ENCODE measurements around the gene ABHD15. TPM values are rescaled to one million over a fixed set of nuclear protein-coding genes. Genes with fewer than 3 reads are reported as not detected.

The ABHD15 gene, protein sequence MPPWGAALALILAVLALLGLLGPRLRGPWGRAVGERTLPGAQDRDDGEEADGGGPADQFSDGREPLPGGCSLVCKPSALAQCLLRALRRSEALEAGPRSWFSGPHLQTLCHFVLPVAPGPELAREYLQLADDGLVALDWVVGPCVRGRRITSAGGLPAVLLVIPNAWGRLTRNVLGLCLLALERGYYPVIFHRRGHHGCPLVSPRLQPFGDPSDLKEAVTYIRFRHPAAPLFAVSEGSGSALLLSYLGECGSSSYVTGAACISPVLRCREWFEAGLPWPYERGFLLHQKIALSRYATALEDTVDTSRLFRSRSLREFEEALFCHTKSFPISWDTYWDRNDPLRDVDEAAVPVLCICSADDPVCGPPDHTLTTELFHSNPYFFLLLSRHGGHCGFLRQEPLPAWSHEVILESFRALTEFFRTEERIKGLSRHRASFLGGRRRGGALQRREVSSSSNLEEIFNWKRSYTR
- 7.9 and 8.5 TPM in 2 replicates for total RNA-seq
- 7.7 TPM for polyA plus RNA-seq (2012)

DNA sequence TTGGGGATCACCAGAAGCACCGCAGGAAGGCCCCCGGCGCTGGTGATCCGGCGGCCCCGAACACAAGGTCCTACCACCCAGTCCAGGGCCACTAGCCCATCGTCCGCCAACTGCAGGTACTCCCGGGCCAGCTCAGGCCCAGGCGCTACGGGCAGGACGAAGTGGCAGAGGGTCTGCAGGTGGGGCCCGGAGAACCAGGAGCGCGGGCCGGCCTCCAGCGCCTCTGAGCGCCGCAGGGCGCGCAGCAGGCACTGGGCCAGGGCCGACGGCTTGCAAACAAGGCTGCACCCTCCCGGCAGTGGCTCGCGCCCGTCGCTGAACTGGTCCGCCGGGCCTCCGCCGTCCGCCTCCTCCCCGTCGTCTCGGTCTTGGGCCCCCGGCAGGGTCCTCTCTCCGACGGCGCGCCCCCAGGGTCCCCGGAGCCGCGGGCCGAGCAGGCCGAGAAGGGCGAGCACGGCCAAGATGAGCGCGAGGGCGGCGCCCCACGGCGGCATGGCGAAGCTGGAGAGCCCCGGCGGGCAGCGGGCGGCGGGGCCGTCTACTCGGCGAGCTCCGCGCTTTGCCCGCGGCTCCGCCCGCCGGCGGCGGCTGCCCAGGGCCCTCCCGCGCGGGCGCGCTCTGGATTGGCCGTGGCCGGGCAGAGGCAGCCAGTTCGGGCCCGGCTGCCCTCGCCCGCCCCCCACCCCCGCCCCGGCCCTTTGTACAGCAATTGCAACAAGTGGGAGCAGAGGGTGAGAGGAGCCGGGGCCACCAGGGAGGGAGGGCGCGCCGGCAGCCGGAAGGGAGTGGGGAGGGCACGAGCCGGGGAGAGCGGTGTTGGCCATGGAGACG, at the start of gene ABHD15:
Gene ABHD15, minus strand, starts transcription at position 565 of the 831 bp plus-strand sequence. Its CDS starts 71 bp downstream, at position 494.
- DNase-seq (ENCODE audit: low read depth): peak; percentile 68

DNA sequence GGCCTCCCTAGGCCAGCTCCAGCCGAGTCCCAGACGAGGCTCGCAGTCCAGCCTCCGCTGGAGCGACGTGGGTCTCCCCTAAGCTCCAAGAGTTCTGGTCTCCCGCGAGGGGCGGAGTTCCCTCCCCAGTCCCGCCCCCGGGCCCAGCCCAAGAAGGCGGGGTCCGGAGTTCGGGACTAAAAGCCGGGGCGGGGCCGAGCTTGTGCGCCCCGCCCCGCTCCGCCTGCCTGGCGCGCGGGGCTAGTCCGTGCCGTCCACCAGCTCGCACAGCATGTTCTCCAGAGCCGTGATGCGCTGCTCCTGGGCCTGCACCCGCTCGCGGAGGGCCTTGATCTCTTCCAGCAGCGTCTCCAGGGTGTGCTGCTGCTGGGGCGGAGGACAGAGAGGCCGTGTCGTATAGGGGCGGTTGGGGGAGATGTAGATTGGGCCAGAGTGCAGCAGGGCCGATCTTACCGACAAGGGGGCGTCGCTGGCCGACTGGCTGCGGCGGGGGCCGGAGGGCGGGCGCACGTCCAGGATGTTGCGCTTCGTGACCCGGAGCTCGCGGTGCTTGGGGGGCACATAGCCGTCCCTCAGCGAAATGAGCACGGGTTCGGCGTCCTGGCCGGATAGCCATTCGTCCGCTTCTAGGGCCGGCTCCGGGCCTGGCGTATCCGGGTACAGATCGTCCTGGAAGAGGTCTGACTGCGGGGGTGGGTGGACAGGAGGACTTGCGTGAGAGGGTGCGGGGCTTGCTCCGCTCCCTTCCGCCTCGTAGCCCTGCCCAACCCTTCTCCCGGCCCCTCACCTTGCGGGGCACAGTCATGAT, 48.9 kb upstream of the ABHD15 start:
- DNase-seq (ENCODE audit: low read depth): no peak

DNA sequence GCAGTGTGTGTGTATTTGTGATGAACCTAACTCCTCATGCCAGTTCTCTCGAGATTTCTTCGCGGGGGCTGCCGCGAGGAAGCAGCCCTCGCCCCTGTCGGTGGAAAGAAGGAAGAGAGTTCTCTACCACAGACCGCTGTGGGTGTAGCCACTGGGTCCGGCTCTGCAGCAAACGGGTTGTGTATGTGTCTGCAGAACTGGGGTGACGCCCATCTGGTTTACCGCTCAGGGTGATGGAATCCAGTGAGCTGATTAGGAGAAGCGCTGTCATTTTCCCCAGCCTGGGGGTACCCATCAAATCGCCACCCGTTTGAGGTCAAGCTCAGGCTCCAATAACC, 48.2 kb upstream of the ABHD15 start:
- DNase-seq (ENCODE audit: low read depth): no peak

DNA sequence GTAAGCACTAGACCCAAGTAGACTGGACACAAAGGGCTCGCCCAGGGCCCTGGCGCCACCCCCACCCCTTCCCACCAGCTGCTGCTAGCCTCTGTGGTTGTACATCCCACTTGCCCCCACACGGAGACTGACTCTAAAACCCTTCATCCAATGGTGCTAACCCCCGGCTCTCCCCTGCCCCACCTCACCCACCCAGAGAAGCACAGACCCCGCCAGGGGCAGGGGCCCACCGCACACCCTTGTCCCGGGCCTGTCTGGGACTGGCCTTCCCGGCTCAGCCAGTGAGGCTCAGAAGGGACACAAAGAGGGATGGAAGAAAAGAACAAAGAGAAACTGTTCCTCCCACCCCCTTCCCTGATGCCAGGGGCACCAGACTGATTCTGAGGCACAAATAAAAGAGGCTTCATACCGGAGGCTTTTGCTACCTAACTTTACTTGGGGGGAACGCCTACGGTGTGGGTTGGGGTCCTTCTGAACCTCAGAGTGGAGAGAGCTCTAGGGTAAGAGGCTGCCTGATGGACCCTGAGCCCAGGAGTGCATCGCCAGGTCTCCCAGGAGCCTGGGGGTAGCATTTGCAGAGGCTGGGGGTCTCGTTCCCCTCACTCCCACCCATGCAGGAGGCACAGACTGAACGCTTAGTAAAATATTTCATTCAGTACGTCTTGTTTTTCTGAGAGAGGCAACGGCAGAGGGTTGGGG, 47.7 kb upstream of the ABHD15 start:
- DNase-seq (ENCODE audit: low read depth): no peak

DNA sequence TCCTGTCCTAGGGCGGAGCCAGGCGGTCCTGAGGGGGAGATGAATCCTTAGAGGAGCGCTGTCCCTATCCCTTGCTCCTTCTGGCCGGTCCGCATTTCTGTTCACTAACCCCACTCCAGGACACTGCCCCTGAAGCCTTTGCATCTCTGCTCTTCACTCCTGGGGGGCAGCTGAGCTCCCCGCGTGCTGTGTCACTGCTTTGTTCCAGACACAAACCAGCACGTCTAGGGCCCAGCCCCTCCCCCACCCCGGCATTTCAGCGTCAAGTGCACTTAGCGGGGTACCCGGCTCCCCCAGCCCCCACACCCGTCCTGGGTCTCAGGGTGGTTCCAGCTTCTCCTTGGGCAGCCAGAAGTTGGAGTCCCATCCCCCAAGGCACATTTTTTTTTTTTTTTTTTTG, 47.0 kb upstream of the ABHD15 start:
- DNase-seq (ENCODE audit: low read depth): no peak

DNA sequence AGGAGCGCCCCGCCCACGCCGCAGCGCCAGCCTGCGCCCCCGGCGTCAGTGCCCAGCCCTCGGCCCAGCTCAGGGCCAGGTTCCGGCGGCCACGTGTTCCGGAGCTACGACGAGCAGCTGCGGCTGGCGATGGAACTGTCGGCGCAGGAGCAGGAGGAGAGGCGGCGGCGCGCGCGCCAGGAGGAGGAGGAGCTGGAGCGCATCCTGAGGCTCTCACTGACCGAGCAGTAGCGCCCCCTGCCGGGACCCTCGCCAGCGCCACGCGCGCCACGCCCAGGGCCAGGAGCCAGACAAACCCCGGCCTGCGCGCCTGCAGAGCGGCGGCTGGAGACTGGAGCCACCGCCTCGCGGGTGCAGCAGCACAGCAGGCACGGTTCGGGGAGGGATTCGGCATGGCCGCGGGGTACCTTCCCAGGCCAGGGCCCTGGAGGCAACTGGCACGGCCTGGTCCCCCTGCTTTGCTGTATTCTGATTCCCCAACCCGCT, 46.6 kb upstream of the ABHD15 start:
- DNase-seq (ENCODE audit: low read depth): no peak

DNA sequence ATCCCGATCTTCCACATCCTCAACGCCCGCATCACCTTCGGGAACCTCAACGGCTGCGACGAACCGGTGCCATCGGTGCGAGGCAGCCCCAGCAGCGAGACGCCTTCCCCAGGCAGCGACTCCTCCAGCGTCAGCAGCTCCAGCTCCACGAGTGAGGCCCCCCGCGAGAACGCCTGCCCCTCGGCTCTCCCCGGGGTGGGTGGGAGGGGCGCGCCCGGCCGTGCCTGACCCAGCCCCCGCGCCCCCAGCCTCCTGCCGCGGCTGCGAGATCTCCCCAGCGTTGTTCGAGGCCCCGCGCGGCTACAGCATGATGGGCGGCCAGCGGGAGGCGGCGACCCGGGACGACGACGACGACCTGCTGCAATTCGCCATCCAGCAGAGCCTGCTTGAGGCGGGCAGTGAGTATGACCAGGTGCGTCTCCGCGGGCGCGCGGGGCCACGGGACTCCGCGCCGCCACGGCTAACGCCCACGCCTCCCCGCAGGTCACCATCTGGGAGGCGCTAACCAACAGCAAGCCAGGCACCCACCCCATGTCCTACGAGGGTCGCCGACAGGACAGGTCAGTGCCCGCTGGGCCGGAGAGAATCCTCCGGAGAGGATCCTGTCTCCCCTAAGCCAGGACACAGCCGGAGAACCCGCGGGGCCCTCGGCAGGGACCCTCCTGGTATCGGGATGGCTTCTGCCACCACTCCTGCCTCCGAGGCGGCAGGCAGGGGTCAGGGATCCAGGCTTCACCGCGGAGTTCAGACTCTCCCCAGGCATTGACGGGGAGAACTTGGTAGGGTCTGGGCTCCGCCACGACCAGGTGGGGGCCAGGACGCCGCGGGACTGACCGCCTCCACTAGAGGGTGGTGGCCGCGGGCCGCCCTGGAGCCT, 45.8 kb upstream of the ABHD15 start:
- no peak for DNase-seq (ENCODE audit: low read depth)

DNA sequence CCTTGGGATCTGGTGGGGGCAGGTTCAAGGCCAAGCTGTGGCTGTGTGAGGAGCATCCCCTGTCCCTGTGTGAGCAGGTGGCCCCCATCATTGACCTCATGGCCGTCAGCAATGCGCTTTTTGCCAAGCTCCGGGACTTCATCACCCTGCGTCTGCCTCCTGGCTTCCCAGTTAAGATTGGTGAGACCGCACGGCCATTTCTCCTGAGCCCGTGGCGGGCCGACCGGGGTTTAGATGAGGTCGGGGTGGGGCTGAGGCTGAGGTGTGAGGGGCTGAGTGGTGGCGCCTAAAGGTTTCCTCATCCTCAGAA, 45.2 kb upstream of the ABHD15 start:
- DNase-seq (ENCODE audit: low read depth): no peak

DNA sequence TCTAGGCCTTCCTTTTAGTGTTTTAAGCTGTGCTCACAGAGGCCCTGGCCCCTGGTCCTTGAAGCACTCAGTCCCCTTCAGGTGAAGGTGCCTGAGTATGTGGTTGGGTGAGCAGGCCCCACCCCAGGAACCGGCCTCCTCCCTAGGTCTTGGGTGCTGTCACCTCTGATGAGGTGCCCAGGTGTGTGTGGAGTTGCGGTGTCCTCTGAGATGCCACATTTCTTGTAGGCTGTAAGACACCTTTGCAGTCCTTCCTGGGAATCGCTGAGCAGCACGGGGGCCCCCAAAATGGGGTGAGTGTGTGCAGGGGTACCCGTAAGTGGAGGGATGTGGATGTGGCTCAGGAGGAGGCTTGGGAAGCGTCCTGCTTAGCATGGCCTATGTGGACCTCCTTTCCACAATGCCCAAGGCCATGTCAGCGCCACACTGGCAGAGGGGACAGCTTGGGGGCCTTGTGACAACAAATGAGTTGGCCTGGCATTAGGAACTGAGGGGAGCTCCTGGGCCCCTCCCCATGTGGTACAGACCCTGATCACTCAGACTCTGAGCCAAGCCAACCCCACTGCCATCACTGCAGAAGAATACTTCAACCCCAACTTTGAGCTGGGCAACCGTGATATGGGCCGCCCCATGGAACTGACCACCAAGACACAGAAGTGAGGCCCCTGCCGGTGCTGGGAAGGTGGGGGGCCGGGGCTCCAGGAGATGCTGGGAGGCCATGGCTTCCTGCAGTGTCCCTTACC, 44.7 kb upstream of the ABHD15 start:
- no peak for DNase-seq (ENCODE audit: low read depth)

DNA sequence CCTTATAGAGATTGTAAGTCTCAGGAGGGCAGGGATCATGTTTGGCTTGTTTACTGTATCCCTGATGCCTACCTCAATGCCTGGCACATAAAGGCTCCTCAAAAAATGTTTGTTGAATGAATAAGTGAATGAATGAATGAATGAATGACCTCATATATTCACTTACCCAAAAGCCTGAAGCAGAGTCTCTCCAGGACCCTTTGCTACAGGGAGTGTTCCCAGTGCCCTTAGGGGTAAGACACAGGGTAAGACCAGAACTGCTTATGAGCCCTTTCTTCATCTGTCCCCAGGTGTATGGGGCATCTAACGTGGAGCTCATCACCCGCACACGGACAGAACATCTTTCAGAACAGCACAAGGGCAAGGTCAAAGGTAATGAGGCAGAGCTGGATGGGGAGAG, 43.6 kb upstream of the ABHD15 start:
- no peak for DNase-seq (ENCODE audit: low read depth)

DNA sequence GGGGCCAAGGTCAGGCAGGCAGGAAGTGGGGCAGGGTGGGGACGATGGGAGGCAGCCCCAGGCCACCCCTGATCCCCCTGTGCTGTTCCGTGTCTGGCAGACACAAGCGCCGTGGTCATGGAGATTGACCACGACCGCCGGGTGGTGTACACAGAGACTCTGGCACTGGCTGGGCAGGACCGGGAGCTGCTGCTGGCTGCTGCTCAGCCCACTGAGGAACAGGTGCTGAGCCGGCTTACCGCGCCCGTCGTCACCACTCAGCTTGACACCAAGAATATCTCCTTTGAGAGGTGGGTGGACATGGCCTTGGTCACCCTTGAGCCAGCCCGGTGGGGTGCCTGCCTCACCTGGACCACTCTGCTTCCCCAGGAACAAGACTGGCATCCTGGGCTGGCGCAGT, 42.1 kb upstream of the ABHD15 start:
- DNase-seq (ENCODE audit: low read depth): peak; percentile 77

DNA sequence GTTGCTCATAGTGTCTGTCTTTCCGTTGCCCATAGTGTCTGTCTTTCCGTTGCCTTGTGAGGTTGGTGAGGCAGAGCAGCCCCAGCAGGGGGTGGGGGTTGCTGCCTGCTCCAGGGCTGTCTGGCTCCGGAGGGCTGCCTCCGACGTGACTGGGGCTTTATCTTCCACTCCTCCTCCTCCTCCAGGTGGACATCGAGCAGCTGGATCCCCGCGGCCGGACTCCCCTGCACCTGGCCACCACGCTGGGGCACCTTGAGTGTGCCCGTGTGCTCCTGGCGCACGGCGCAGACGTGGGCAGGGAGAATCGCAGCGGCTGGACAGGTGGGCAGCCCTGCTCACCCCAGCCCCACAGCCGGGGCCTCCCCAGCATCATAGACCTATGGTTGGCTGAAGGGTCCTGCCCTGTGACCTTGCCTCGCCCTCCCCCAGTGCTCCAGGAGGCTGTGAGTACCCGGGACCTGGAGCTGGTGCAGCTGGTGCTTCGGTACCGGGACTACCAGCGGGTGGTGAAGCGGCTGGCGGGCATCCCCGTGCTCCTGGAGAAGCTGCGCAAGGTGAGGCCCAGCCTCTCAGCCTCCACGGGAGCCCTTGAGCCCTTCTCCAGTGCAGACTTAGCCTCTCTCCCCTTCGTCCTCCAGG, 40.8 kb upstream of the ABHD15 start:
- DNase-seq (ENCODE audit: low read depth): no peak

DNA sequence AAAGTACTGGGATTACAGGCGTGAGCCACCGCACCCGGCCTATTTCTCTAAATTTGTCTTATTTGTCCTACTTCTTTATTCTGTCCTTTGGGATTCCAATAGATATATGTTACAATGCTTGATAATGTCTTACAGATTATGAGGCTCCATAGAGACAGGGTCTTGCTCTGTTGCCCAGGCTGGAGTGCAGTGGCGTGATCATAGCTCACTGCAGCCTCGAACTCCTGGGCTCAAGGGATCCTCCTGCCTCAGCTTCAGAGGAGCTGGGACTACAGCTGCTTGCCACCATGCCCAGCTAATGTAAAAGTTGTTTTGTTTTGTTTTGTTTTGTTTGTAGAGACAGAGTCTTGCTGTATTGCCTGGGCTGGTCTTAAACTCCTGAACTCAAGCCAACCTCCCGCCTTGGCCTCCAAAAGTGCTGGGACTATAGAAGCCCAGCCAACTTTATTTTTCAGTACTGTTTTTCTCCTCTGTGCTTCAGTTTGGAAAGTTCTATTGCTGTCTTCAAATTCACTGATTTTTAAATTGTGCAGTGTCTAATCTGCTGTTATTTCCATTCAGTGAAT, 36.4 kb upstream of the ABHD15 start:
- no peak for DNase-seq (ENCODE audit: low read depth)

DNA sequence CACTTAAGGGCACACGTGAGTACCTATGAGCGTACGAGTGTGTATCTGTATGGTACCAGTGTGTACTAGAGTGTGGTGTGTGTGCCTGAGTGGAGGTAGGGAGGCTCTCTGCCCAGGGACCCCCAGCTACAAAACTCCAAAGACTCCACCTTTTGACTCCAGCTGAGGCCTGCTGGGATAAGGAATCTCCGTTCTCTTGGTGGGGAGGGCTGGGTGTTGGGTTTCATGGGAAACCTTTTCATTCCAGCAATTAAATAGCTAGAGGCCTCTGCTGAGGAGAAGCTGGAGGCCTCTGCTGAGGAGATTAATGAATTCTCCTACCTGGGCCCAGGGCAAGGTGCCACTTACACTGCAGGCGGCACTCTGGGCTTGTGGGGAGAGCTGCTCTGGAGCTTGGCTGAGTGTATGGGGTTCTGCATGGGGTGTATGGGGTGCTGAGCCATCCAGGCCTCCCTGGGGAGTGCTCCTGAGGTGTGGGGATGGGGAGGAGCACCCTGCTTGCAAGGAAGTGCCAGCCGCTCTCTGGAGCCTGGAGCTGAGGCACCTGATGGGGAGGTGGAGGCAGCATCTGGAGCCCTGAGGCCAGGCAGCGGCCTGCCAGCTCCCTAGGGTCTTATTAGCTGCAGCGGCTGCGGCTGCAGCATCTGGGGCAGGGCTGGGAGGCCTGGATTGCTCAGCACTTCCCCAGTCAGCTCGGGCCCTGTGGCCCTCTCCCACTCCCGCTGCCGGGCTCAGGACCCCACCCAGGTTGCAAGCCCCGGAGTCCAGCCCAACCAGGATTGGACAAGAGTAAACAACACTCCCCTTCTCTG, 30.7 kb upstream of the ABHD15 start:
- DNase-seq (ENCODE audit: low read depth): no peak

DNA sequence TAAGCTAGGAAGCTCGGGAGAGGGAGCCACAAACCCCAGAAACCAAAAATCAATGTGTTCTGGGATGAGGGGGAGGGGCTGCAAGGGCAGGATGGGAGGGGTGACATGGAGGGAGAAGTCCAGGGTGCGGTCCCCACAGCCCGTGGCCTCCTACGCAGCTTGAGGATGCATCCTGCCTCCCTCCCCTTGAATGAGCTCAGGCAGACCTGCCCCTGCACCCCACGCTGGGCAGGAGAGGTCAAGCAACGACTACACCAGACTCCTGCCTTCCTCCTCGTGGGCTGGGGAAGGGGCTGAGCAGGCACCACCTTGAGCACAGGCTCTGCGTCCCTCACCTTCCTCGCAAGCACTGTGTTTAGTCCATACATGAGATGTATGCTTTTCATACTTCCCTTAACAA, 30.0 kb upstream of the ABHD15 start:
- no peak for DNase-seq (ENCODE audit: low read depth)

DNA sequence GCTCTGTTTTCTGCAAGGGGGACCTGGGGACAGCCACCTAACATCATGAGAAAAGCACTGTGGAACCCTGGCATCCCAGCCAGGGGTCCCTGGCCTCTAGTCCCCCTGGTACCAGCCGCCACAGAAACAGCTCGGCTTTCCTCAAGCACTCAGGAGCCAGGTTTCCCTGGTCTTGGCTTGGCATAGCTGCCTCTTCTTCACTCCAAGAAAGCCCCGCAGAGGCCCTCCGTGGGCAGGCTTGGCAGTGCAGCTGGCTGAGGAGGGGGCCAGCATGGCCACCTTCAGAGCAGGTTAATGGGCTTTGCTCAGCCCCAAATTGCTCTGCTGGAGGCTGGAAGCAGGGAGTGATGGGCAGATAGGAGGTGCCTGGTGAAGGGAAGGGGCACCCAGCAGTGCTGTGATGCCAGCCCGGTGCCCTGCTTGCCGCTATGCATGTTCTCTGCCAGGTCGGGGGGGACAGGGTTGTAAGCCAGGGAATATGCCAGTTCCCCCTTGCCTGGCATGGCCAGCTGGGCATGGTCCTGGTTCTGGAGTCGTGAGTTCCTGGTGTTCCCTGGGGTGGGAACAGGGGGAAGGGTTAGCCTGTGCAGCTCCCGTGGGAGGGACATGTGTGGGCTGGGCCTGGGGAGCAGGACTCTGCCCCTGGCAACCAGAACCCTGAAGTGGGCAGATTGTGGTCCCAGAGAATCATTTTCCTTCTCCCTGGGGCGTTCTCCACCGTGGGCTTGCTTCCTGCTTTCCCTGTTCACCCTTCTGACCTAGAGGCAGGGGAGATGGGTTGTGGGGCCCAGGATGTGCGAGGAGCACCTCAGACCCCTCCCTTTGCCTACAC, 29.3 kb upstream of the ABHD15 start:
- DNase-seq (ENCODE audit: low read depth): no peak

Measured in myocyte (in vitro differentiated cells).